Keratinocyte (primary cell): Measurements from ENCODE around the gene MAGI1. TPM values are rescaled to one million over a fixed set of nuclear protein-coding genes. Genes with fewer than 3 reads are reported as not detected.

Source experiments
- DNase-seq: peaks from one replicate; pipeline ENCODE4 v3.0.0-alpha.2; 2011; ENCODE audit warnings: low read depth, missing footprints, low spot score
- FAIRE-seq: peaks from 2 replicates; lab custom pipeline; 2011; peaks lifted over from hg19 to GRCh38; lab: Jason Lieb, UNC
- H2AFZ ChIP-seq: 2 replicates; pipeline ENCODE4 v1.6.0; 2012; ENCODE audit warnings: low read length, control low read depth, inconsistent platforms; ENCODE audit not compliant: control insufficient read depth
- H3K27ac ChIP-seq: 2 replicates; pipeline ENCODE4 v1.5.1; 2011; ENCODE audit warnings: low read length; ENCODE audit not compliant: control insufficient read depth, insufficient read depth
- H3K27me3 ChIP-seq: 3 replicates; pipeline ENCODE4 v1.6.0; 2011; ENCODE audit warnings: low read length; ENCODE audit not compliant: control insufficient read depth, insufficient read depth; ENCODE audit errors: extremely low read depth
- H3K36me3 ChIP-seq, 2 experiments: 2 replicates in 1 of 2; 3 replicates in 1 of 2; pipeline ENCODE4 v1.5.1; 2011; ENCODE audit warnings: low read length in 2 of 2, mild to moderate bottlenecking in 1 of 2; ENCODE audit not compliant: control insufficient read depth in 2 of 2, insufficient read depth in 2 of 2; ENCODE audit errors: extremely low read depth in 1 of 2
- H3K4me1 ChIP-seq: 3 replicates; pipeline ENCODE4 v1.5.1; 2011; ENCODE audit warnings: low read length; ENCODE audit not compliant: control insufficient read depth, insufficient read depth; ENCODE audit errors: extremely low read depth
- H3K4me2 ChIP-seq: 3 replicates; pipeline ENCODE4 v1.6.0; 2011; ENCODE audit warnings: low read depth, low read length; ENCODE audit not compliant: control insufficient read depth, insufficient read depth; ENCODE audit errors: extremely low read depth
- H3K4me3 ChIP-seq, 3 experiments: fragments of 200-600 bp in 1 of 3; sonication (generic) in 1 of 3; 2 replicates in 2 of 3; 3 replicates in 1 of 3; pipeline ENCODE4 v1.5.1; 2011 to 2016; ENCODE audit warnings: low read length in 3 of 3, mild to moderate bottlenecking in 3 of 3, control low read depth in 2 of 3, inconsistent platforms in 1 of 3, low read depth in 1 of 3, mixed read lengths in 1 of 3, mixed run types in 1 of 3, moderate library complexity in 1 of 3; ENCODE audit not compliant: control insufficient read depth in 2 of 3, insufficient read depth in 2 of 3; ENCODE audit errors: extremely low read depth in 1 of 3
- H3K79me2 ChIP-seq: 2 replicates; pipeline ENCODE4 v1.6.0; 2012; ENCODE audit warnings: low read length; ENCODE audit not compliant: control insufficient read depth, insufficient read depth
- H3K9ac ChIP-seq: 3 replicates; pipeline ENCODE4 v1.6.0; 2011; ENCODE audit warnings: low read length; ENCODE audit not compliant: control insufficient read depth, insufficient read depth; ENCODE audit errors: extremely low read depth
- H3K9me1 ChIP-seq: 3 replicates; pipeline ENCODE4 v1.6.0; 2011; ENCODE audit warnings: low read length; ENCODE audit not compliant: control insufficient read depth, insufficient read depth; ENCODE audit errors: extremely low read depth
- H3K9me3 ChIP-seq: 2 replicates; pipeline ENCODE4 v1.5.1; 2012; ENCODE audit warnings: low read depth, low read length; ENCODE audit not compliant: control insufficient read depth
- H4K20me1 ChIP-seq: 3 replicates; pipeline ENCODE4 v1.6.0; 2011; ENCODE audit warnings: low read length; ENCODE audit not compliant: control insufficient read depth, insufficient read depth; ENCODE audit errors: extremely low read depth
- CTCF ChIP-seq, 3 experiments: IDR thresholded peaks in 1 of 3; conservative IDR thresholded peaks in 1 of 3; optimal IDR thresholded peaks in 1 of 3; 2 replicates in 2 of 3; 3 replicates in 1 of 3; pipeline versions ENCODE3 to v1.5.1; 2011; ENCODE audit warnings: low read length in 3 of 3, mild to moderate bottlenecking in 3 of 3, moderate library complexity in 2 of 3, control low read depth in 1 of 3, inconsistent platforms in 1 of 3; ENCODE audit not compliant: insufficient read depth in 2 of 3; ENCODE audit errors: extremely low read depth in 1 of 3
- EZH2 ChIP-seq: IDR thresholded peaks from one replicate; pipeline ENCODE4 v1.6.1; 2012; ENCODE audit warnings: inconsistent platforms, mild to moderate bottlenecking, low read length, moderate library complexity
- dilution Hi-C: fragments of 300-500 bp; cut with MboI; formaldehyde crosslinking; loops from one replicate; pipeline ENCODE4 v1.7.0; 2020; ENCODE audit warnings: low sequenced_read_pairs; ENCODE audit not compliant: extremely low pct_ligation_motif_present
- polyA plus RNA-seq, 5 experiments: library from polyadenylated mRNA; depleted of rRNA in 3 of 5; stranded (reverse) in 3 of 5; stranded (forward) in 1 of 5; unstranded in 1 of 5; fragments of >200 nt; gene quantifications; 1 replicate in 1 of 5; 2 replicates in 3 of 5; 3 replicates in 1 of 5; pipeline versions ENCODE4 v1.2.1 to v1.2.3, GENCODE V29; 2011 to 2012; ENCODE audit warnings: missing spikeins in 2 of 5, low read depth in 1 of 5, low replicate concordance in 1 of 5

MAGI1 gene
- polyA plus RNA-seq, 1 donor (not counting 4 experiments of a cell fraction or from before 2014, with no cell fraction given), result 10.9 TPM

- no peaks in the 10 kb centered on the region for H3K79me2 ChIP-seq
- H3K27ac ChIP-seq, result no peak overlapping the region
- dilution Hi-C loops, result no loop called here
- H4K20me1 ChIP-seq, result peaks cover 4% of the 10 kb centered on the region
- peaks cover 3% of the 10 kb centered on the region for H3K4me1 ChIP-seq
- no peak for TF ChIP-seq EZH2
- TF ChIP-seq CTCF (optimal IDR thresholded peaks at IDR 0.05 in 1 of 3, IDR thresholded peaks at IDR 0.05 in 1 of 3, conservative IDR thresholded peaks at IDR 0.05 in 1 of 3; ENCODE audit: extremely low read depth in 1 of 3, insufficient read depth in 2 of 3, low read length in 3 of 3), result no peak
- H3K4me3 ChIP-seq, result no peak overlapping the region
- H3K27me3 ChIP-seq, result no peaks in the 10 kb centered on the region
- no peak for DNase-seq
- FAIRE-seq, result no peak
- no peaks in the 10 kb centered on the region for H3K36me3 ChIP-seq
- H2AFZ ChIP-seq, result no peak overlapping the region
- H3K4me2 ChIP-seq, result no peak overlapping the region
- H3K9me1 ChIP-seq, result no peaks in the 10 kb centered on the region
- no peak overlapping the region for H3K9ac ChIP-seq
- H3K9me3 ChIP-seq, result no peaks in the 10 kb centered on the region
Measured at GRCh38 chr3:65564483-65564882, 474.2 kb downstream of the MAGI1 start.

GRCh38 chr3:65563861-65564260 lies 474.9 kb downstream of the MAGI1 start:
- dilution Hi-C loops, result no loop called here
- H3K27me3 ChIP-seq, result no peaks in the 10 kb centered on the region
- no peaks in the 10 kb centered on the region for H3K36me3 ChIP-seq
- DNase-seq (no peak), FAIRE-seq (no peak)
- peaks cover 3% of the 10 kb centered on the region for H3K4me1 ChIP-seq
- H3K9ac ChIP-seq, result no peak overlapping the region
- no peak overlapping the region for H3K27ac ChIP-seq
- H3K9me1 ChIP-seq, result no peaks in the 10 kb centered on the region
- no peak overlapping the region for H2AFZ ChIP-seq
- no peaks in the 10 kb centered on the region for H3K79me2 ChIP-seq
- no peak overlapping the region for H3K4me3 ChIP-seq
- H3K9me3 ChIP-seq, result no peaks in the 10 kb centered on the region
- peaks cover 4% of the 10 kb centered on the region for H4K20me1 ChIP-seq
- TF ChIP-seq CTCF (optimal IDR thresholded peaks at IDR 0.05 in 1 of 3, IDR thresholded peaks at IDR 0.05 in 1 of 3, conservative IDR thresholded peaks at IDR 0.05 in 1 of 3; ENCODE audit: extremely low read depth in 1 of 3, insufficient read depth in 2 of 3, low read length in 3 of 3), result no peak
- no peak for TF ChIP-seq EZH2
- H3K4me2 ChIP-seq, result no peak overlapping the region
